IMR-90 (cell line): Measurements from ENCODE around the gene YPEL5.

ENCODE experiments used
- CTCF ChIP-seq: conservative IDR thresholded peaks from 2 replicates; pipeline ENCODE4 v1.5.1; 2012; ENCODE audit warnings: mild to moderate bottlenecking, low read depth, low read length, improper control_type of control experiment
- ELK1 ChIP-seq: fragments of 150-350 bp; IDR thresholded peaks from 2 replicates; pipeline ENCODE4 v1.6.1; 2016; ENCODE audit warnings: low read depth, mild to moderate bottlenecking, low read length, moderate library complexity, borderline replicate concordance
- POLR2A ChIP-seq: IDR thresholded peaks from 2 replicates; pipeline ENCODE4 v1.6.1; 2012; ENCODE audit warnings: mild to moderate bottlenecking, low read depth, low read length
- SMC3 ChIP-seq: fragments of 150-350 bp; IDR thresholded peaks from 2 replicates; pipeline ENCODE4 v1.6.1; 2016; ENCODE audit warnings: low read depth, mild to moderate bottlenecking, antibody characterized with exemption, low read length, moderate library complexity

- TF ChIP-seq POLR2A (no peak), CTCF (no peak), SMC3 (no peak), ELK1 (no peak)
Observed at GRCh38 chr2:30155889-30156658, 9.3 kb downstream of the YPEL5 start.
